DND-41 (cell line): ENCODE data around the gene INTS6.

Source experiments
- EZH2 ChIP-seq: IDR thresholded peaks from 3 replicates; pipeline ENCODE4 v1.6.1; 2012; ENCODE audit warnings: borderline replicate concordance, low read depth, mild to moderate bottlenecking, moderate library complexity, low read length, inconsistent platforms; ENCODE audit not compliant: severe bottlenecking
- TF ChIP-seq, protein P1 (sequence below): IDR thresholded peaks from 2 replicates; pipeline ENCODE4 v1.5.1; 2012; ENCODE audit warnings: borderline replicate concordance, low read length, moderate library complexity, mild to moderate bottlenecking; ENCODE audit not compliant: poor library complexity, severe bottlenecking; ENCODE audit errors: extremely low read depth

DNA sequence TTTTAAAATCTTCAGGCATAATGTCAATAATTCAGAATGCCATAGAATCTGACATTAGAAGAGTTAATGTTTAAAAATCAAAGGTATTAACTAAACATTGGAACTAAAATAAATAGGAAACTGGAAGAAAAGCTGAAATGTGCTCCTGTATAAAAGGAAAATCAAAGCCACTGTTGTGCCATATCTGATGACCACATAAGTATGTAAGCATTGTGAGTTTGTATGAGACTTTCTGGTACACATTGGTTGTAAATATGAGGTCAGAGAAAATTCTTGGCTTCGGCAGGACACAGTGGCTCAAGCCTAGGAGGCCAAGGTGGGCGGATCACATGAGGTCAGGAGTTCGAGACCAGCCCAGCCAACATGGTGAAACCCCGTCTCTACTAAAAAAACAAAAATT lies 48.3 kb upstream of the INTS6 start:
- TF ChIP-seq, protein P1, sequence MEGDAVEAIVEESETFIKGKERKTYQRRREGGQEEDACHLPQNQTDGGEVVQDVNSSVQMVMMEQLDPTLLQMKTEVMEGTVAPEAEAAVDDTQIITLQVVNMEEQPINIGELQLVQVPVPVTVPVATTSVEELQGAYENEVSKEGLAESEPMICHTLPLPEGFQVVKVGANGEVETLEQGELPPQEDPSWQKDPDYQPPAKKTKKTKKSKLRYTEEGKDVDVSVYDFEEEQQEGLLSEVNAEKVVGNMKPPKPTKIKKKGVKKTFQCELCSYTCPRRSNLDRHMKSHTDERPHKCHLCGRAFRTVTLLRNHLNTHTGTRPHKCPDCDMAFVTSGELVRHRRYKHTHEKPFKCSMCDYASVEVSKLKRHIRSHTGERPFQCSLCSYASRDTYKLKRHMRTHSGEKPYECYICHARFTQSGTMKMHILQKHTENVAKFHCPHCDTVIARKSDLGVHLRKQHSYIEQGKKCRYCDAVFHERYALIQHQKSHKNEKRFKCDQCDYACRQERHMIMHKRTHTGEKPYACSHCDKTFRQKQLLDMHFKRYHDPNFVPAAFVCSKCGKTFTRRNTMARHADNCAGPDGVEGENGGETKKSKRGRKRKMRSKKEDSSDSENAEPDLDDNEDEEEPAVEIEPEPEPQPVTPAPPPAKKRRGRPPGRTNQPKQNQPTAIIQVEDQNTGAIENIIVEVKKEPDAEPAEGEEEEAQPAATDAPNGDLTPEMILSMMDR = no peak
- no peak for TF ChIP-seq EZH2
